HepG2 (cell line): ENCODE measurements around the gene TECPR1. TPM values are rescaled to one million over a fixed set of nuclear protein-coding genes. Genes with fewer than 3 reads are reported as not detected.

Experiments used
- ATAC-seq: fragments of 200-7000 bp; cut with Tn5 transposase; 3 replicates; pipeline ENCODE4 v1.9.1; 2020; ENCODE audit warnings: mild to moderate bottlenecking, moderate library complexity
- BruUV-seq: library from RNA; stranded (reverse); fragments of 400-500 nt; replicated peaks from 2 replicates; lab custom pipeline; 2021; lab: Mats Ljungman, UMichigan
- CTCF ChIA-PET: fragments of 300-600 bp; formaldehyde crosslinking; extraction: SDS; loops from one replicate; lab custom pipeline; 2021; ENCODE audit warnings: low total read pairs, inconsistent platforms, low intra/inter-chr PET ratio; lab: Yijun Ruan, JAX
- POLR2A ChIA-PET: fragments of 350-600 bp; sonication (Branson Sonifier 250); formaldehyde crosslinking; loops from one replicate; lab custom pipeline; 2020; ENCODE audit warnings: antibody characterized with exemption, inconsistent platforms; lab: Yijun Ruan, JAX
- DNase-seq: peaks from one replicate; pipeline ENCODE4 v3.0.0-alpha.2; 2015; ENCODE audit warnings: low spot score
- FAIRE-seq: peaks from 3 replicates; lab custom pipeline; 2011; peaks lifted over from hg19 to GRCh38; lab: Jason Lieb, UNC
- H2AFZ ChIP-seq: one replicate; pipeline ENCODE4 v1.6.1; 2011; ENCODE audit warnings: low read length, inconsistent platforms
- H3K27ac ChIP-seq: fragments of 300-600 bp; 3 replicates; pipeline ENCODE4 v1.8.0; 2011; ENCODE audit warnings: mixed run types, mild to moderate bottlenecking, mixed read lengths, low read length, inconsistent platforms; ENCODE audit not compliant: insufficient read depth; ENCODE audit errors: extremely low read length
- H3K27me3 ChIP-seq, 2 experiments: fragments of 200-600 bp in 1 of 2; 2 replicates in 1 of 2; 3 replicates in 1 of 2; pipeline versions ENCODE4 v1.6.0 to v1.8.0; 2011; ENCODE audit warnings: low read length in 2 of 2, mild to moderate bottlenecking in 2 of 2, moderate library complexity in 2 of 2, inconsistent platforms in 1 of 2; ENCODE audit not compliant: insufficient read depth in 2 of 2, control insufficient read depth in 1 of 2
- H3K36me3 ChIP-seq, 2 experiments: fragments of 200-600 bp in 1 of 2; replicated peaks in 1 of 2; 2 replicates in 1 of 2; 3 replicates in 1 of 2; pipeline versions ENCODE4 v1.5.1 to v1.8.0; 2011; ENCODE audit warnings: low read length in 2 of 2, inconsistent platforms in 1 of 2; ENCODE audit not compliant: insufficient read depth in 2 of 2, control insufficient read depth in 1 of 2
- H3K4me1 ChIP-seq: 2 replicates; pipeline ENCODE4 v1.5.1; 2012; ENCODE audit warnings: low read length, inconsistent platforms; ENCODE audit not compliant: insufficient read depth
- H3K4me2 ChIP-seq: 2 replicates; pipeline ENCODE4 v1.6.0; 2011; ENCODE audit warnings: low read depth, low read length, inconsistent platforms
- H3K4me3 ChIP-seq, 3 experiments: fragments of 200-600 bp in 1 of 3; sonication (generic), shearing (Covaris generic) in 1 of 3; replicated peaks in 1 of 3; 2 replicates each; pipeline ENCODE4 v1.5.1; 2011 to 2016; ENCODE audit warnings: low read length in 3 of 3, inconsistent platforms in 2 of 3, low read depth in 2 of 3, mild to moderate bottlenecking in 2 of 3, control low read depth in 1 of 3, mixed read lengths in 1 of 3; ENCODE audit not compliant: insufficient read depth in 1 of 3
- H3K79me2 ChIP-seq: one replicate; pipeline ENCODE4 v1.6.1; 2011; ENCODE audit warnings: low read length, inconsistent platforms; ENCODE audit not compliant: insufficient read depth
- H3K9ac ChIP-seq: 2 replicates; pipeline ENCODE4 v1.6.0; 2011; ENCODE audit warnings: mild to moderate bottlenecking, low read depth, low read length, inconsistent platforms; ENCODE audit not compliant: insufficient read depth
- H3K9me3 ChIP-seq: 2 replicates; pipeline ENCODE4 v1.5.1; 2012; ENCODE audit warnings: mild to moderate bottlenecking, low read length
- H4K20me1 ChIP-seq: 2 replicates; pipeline ENCODE4 v1.6.0; 2011; ENCODE audit warnings: inconsistent platforms, mild to moderate bottlenecking, low read length, moderate library complexity; ENCODE audit not compliant: insufficient read depth
- AGO1 ChIP-seq: fragments of 200-400 bp; formaldehyde crosslinking; IDR thresholded peaks from 2 replicates; pipeline ENCODE4 v1.6.1; 2017; ENCODE audit warnings: mild to moderate bottlenecking, low read depth, low read length, moderate library complexity; ENCODE audit not compliant: poor library complexity, severe bottlenecking
- BCL6 ChIP-seq: IDR thresholded peaks from 2 replicates; pipeline ENCODE4 v1.6.1; 2016; ENCODE audit warnings: missing genetic modification reagents, missing compliant biosample characterization
- ELF4 ChIP-seq: sonication (generic); formaldehyde crosslinking; IDR thresholded peaks from 2 replicates; pipeline ENCODE4 v1.5.0; 2020; ENCODE audit warnings: missing genetic modification reagents, mild to moderate bottlenecking, moderate library complexity, borderline replicate concordance
- HNF4G ChIP-seq, 2 experiments: sonication (generic) in 1 of 2; formaldehyde crosslinking in 1 of 2; IDR thresholded peaks; 2 replicates each; pipeline versions ENCODE4 v1.4.0 to v1.6.1; 2011 to 2020; ENCODE audit warnings: borderline replicate concordance in 2 of 2, low read depth in 2 of 2, mild to moderate bottlenecking in 2 of 2, low read length in 1 of 2, missing genetic modification reagents in 1 of 2, moderate library complexity in 1 of 2
- HNRNPL ChIP-seq: fragments of 200-400 bp; formaldehyde crosslinking; IDR thresholded peaks from 2 replicates; pipeline ENCODE4 v1.6.1; 2017; ENCODE audit warnings: mild to moderate bottlenecking, low read depth, low read length
- HNRNPUL1 ChIP-seq: fragments of 200-400 bp; formaldehyde crosslinking; IDR thresholded peaks from 2 replicates; pipeline ENCODE4 v1.6.1; 2017; ENCODE audit warnings: low read depth, mild to moderate bottlenecking, low read length, moderate library complexity
- NR0B2 ChIP-seq: sonication (generic); formaldehyde crosslinking; IDR thresholded peaks from 2 replicates; pipeline ENCODE4 v1.4.0; 2020; ENCODE audit warnings: mild to moderate bottlenecking, missing genetic modification reagents
- PHF5A ChIP-seq: IDR thresholded peaks from one replicate; pipeline ENCODE4 v1.6.1; 2018; ENCODE audit warnings: low read depth, missing genetic modification reagents; ENCODE audit not compliant: unreplicated experiment
- SPEN ChIP-seq: sonication (generic); formaldehyde crosslinking; IDR thresholded peaks from 2 replicates; pipeline ENCODE4 v1.5.1; 2020; ENCODE audit warnings: low read depth, mild to moderate bottlenecking, missing genetic modification reagents
- TARDBP ChIP-seq: sonication (generic); formaldehyde crosslinking; IDR thresholded peaks from 2 replicates; pipeline ENCODE4 v1.8.0; 2022; ENCODE audit warnings: mild to moderate bottlenecking, missing genetic modification reagents
- TBL1XR1 ChIP-seq: fragments of 150-350 bp; IDR thresholded peaks from 2 replicates; pipeline ENCODE4 v1.6.1; 2014; ENCODE audit warnings: borderline replicate concordance, low read length; ENCODE audit not compliant: partially characterized antibody
- TCF7L2 ChIP-seq: IDR thresholded peaks from 2 replicates; pipeline ENCODE4 v1.6.1; 2011; ENCODE audit warnings: mild to moderate bottlenecking, low read depth, low read length, moderate library complexity
- ZBTB2 ChIP-seq: sonication (generic); formaldehyde crosslinking; IDR thresholded peaks from 2 replicates; pipeline ENCODE4 v1.8.0; 2022; ENCODE audit warnings: low read depth, missing genetic modification reagents
- ZBTB7A ChIP-seq: sonication (generic); formaldehyde crosslinking; IDR thresholded peaks from 2 replicates; pipeline ENCODE4 v1.8.0; 2022; ENCODE audit warnings: mild to moderate bottlenecking, missing genetic modification reagents
- ZNF12 ChIP-seq: sonication (generic); formaldehyde crosslinking; IDR thresholded peaks from 2 replicates; pipeline ENCODE4 v1.5.0; 2020; ENCODE audit warnings: missing genetic modification reagents
- ZNF3 ChIP-seq: IDR thresholded peaks from 2 replicates; pipeline ENCODE4 v1.7.0; 2017; ENCODE audit warnings: inconsistent platforms
- ZNF446 ChIP-seq: sonication (generic); formaldehyde crosslinking; IDR thresholded peaks from 2 replicates; pipeline ENCODE4 v1.5.0; 2020; ENCODE audit warnings: mild to moderate bottlenecking, missing genetic modification reagents
- ZNF468 ChIP-seq: sonication (generic); formaldehyde crosslinking; IDR thresholded peaks from 2 replicates; pipeline ENCODE4 v1.8.0; 2022; ENCODE audit warnings: mild to moderate bottlenecking, moderate library complexity, missing genetic modification reagents
- ZNF567 ChIP-seq: sonication (generic); formaldehyde crosslinking; IDR thresholded peaks from 2 replicates; pipeline ENCODE4 v1.8.1; 2023; ENCODE audit warnings: mild to moderate bottlenecking, missing genetic modification reagents, borderline replicate concordance
- ZNF678 ChIP-seq: sonication (generic); formaldehyde crosslinking; IDR thresholded peaks from 2 replicates; pipeline ENCODE4 v1.4.0; 2020; ENCODE audit warnings: mild to moderate bottlenecking, missing genetic modification reagents
- ZNF800 ChIP-seq: sonication (generic); formaldehyde crosslinking; IDR thresholded peaks from 2 replicates; pipeline ENCODE4 v1.4.0; 2020; ENCODE audit warnings: missing genetic modification reagents
- WGBS: methylation state at CpG from one replicate; pipeline ENCODE4 v1.1.6; 2017; ENCODE audit warnings: low lambda C conversion rate; 5-methylcytosine and 5-hydroxymethylcytosine counted together
- in situ Hi-C: cut with HindIII; loops from 2 replicates; pipeline ENCODE4 v1.10.0; 2017; ENCODE audit warnings: low pct_unique_long_range_greater_than_20kb; ENCODE audit not compliant: extremely low pct_ligation_motif_present
- intact Hi-C: fragments of 100-400 bp; cut with micrococcal nuclease; formaldehyde crosslinking; loops from one replicate; pipeline ENCODE4 v1.10.0; 2022; ENCODE audit not compliant: unreplicated experiment
- polyA plus RNA-seq, 8 experiments: library from polyadenylated mRNA; depleted of rRNA in 3 of 8; stranded (reverse) in 7 of 8; unstranded in 1 of 8; fragments of >200 nt; fragmentation: Illumina TruSeq in 4 of 8; extraction: Trizol in 4 of 8; gene quantifications; 2 replicates each; pipeline versions ENCODE4 v1.2.1 to v1.2.3, GENCODE V29; 2011 to 2016; ENCODE audit warnings: low read depth in 4 of 8, missing spikeins in 1 of 8, mixed read lengths in 1 of 8; ENCODE audit not compliant: insufficient read depth in 1 of 8
- total RNA-seq, 5 experiments: library from RNA; depleted of rRNA; stranded (reverse); fragments of >200 nt; fragmentation: Illumina TruSeq; extraction: Trizol; gene quantifications; 2 replicates each; pipeline ENCODE4 v1.2.3, GENCODE V29; 2016; ENCODE audit warnings: low read depth in 1 of 5

The TECPR1 gene
- total and polyA plus RNA-seq, 2 of the 13 experiments (the other 11 are each of a cell fraction or from before 2014, with no cell fraction given) = 2.3 to 6.3 TPM

- Histone ChIP-seq H3K9ac (peak overlapping the region; percentile 71), H3K79me2 (peaks cover 21% of the 10 kb centered on the region), H3K9me3 (no peaks in the 10 kb centered on the region), H3K36me3 (peaks cover under 1 to 6% of the 10 kb centered on the region in 2 experiments; a peak in 2 of 5 replicates), H3K27me3 (no peaks in the 10 kb centered on the region; a peak in 1 of 5 replicates), H3K4me2 (peak overlapping the region; percentile 87), H2AFZ (no peak overlapping the region), H3K4me3 (peak overlapping the region; percentile 66 to 100 (median 88)), H3K4me1 (peaks cover 31% of the 10 kb centered on the region), H3K27ac (peak overlapping the region; percentile 61), H4K20me1 (no peaks in the 10 kb centered on the region)
- DNase-seq (no peak), FAIRE-seq (no peak), ATAC-seq (no peak)
- intact Hi-C loops (no loop called here), in situ Hi-C loops (no loop called here)
- WGBS = 5% methylated on average over 22 of the region's 32 CpGs
- TSS peak; percentile 76 for BruUV-seq
- ChIA-PET POLR2A (no interaction called here), CTCF (no interaction called here)
- no peak for TF ChIP-seq TBL1XR1
- no peak for TF ChIP-seq HNRNPL
- no peak for TF ChIP-seq ZNF3
- TF ChIP-seq ZNF678 (CRISPR knock-in tag) = no peak
- TF ChIP-seq HNF4G (IDR thresholded peaks at IDR 0.05; ENCODE audit: borderline replicate concordance, low read depth, low read length) = no peak
- TF ChIP-seq HNF4G (CRISPR knock-in tag; IDR thresholded peaks at IDR 0.05; ENCODE audit: borderline replicate concordance, low read depth) = peak; percentile 6; the same call in 1 of the 2 replicates
- TF ChIP-seq SPEN (CRISPR knock-in tag) = no peak; the same call in 1 of the 2 replicates
- no peak for TF ChIP-seq ZNF12 (CRISPR knock-in tag)
- TF ChIP-seq ZNF567 (CRISPR knock-in tag) = no peak
- TF ChIP-seq NR0B2 = 0 out of 2 replicates have a peak, but pooled peaks have one; percentile 18
- TF ChIP-seq TARDBP (CRISPR knock-in tag) = peak; percentile 62; the same call in 1 of the 2 replicates
- TF ChIP-seq ZNF446 (CRISPR knock-in tag) = no peak
- TF ChIP-seq TCF7L2 = no peak
- TF ChIP-seq ZBTB2 = no peak
- no peak for TF ChIP-seq AGO1
- peak; percentile 35; the same call in 1 of the 2 replicates for TF ChIP-seq ZBTB7A (CRISPR knock-in tag)
- TF ChIP-seq ELF4 (CRISPR knock-in tag) = 0 out of 2 replicates have a peak, but pooled peaks have one; percentile 78
- no peak; the same call in 1 of the 2 replicates for TF ChIP-seq BCL6 (CRISPR knock-in tag)
- peak; percentile 29 for TF ChIP-seq PHF5A
- no peak for TF ChIP-seq HNRNPUL1
- no peak for TF ChIP-seq ZNF800 (CRISPR knock-in tag)
- TF ChIP-seq ZNF468 (CRISPR knock-in tag) = no peak
Measured at GRCh38 chr7:98252425-98253054, 508 bp upstream of the TECPR1 start.
